DMS 273 treated with DMSO at 0.1 percent for 48 hours (cell line): ENCODE results near the gene DDAH1.

Experiments
- DNase-seq: peaks from one replicate; lab custom pipeline; 2025; lab: John Stamatoyannopoulos, UW

DDAH1 gene

DNA sequence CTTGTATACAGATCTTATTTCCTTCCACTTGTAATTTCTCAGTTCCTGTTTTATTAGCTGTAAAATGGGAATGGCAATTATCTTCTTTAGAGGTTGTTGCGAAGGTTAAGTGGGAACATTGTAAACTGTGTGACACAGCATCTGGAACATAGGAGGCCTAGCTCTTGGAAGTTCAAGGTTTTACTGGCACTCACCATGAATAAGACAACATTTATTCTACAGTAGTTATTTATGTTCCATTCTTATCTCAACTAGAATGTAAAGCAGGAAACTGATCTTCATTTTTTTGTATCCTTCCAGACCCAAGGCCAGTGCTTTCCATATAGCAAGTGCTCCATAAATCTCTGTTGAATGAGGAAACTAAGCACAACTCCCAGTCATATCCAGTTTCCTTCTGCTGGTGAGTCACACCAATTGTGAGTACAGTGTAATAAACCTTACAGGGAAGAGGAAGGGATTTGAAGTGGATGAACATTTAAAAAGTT is 189.9 kb downstream of the DDAH1 start:
- DNase-seq = no peak

DNA sequence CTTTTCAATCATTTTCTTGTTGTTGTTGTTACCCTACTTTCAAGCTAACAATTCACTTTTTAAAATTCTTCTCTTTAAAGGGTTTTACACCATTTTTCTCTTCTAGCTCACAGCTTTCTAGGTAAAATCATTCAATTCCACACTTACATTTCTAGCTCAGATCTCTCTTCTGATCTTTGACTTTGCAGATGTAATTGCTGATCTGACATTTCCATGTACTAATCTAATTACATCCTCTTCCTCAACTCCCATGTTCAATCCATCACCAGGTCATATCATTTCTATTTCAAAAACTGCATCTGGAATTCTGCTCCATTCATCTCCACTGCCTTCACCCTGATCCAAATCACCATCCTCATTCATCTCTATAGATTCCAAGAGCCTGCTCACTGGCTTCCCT is 191.6 kb downstream of the DDAH1 start:
- DNase-seq = no peak

DNA sequence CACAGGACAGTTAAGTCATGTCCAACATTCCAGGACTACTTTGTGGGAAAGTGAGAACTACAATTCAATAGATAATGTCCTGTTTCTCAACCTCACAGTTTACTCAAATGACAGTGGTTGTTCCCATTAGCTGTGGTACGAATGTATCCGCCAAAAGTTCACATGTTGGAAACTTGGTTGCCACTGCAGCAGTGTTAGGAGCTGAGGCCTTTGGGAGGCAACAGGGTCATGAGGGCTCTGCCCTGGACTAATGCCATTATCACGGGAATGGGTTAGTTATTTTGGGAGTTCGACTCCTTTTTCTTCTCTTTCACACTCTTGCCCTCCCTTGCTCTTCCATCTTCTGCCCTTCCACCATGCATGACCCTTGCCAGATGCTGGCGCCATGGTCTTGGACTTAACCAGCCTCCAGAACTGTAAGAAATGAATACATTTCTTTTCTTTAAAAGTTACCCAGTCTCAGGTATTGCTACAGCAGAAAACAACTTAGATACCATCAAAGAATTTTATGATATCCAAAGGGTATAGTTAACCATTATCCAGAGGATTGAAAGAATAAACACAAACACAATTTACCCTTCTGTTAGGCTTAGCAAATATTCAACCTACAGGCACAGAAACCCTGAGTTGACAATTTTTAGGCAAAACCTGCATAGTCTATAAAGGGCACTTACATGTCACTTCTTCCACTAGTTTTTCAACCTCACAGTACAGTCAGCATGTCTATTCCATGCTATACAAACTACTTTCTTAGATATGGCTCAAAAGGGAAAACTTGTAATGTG is 196.0 kb downstream of the DDAH1 start:
- DNase-seq = no peak
